ENCODE results near the gene MCEE.

The MCEE gene

GRCh38 chr2:71129114-71129901 is 721 bp downstream of the MCEE start:
- Histone ChIP-seq H3K9ac (ENCODE audit: low read length) (peak overlapping the region; percentile 96), H3K56ac (ENCODE audit: low read length) (peak overlapping the region; percentile 96), H3K27ac (ENCODE audit: low read depth, low read length) (peak overlapping the region; percentile 42), H3K4me2 (ENCODE audit: low read length) (peak overlapping the region; percentile 74), H3K18ac (ENCODE audit: low read length) (no peak overlapping the region), H3K79me1 (ENCODE audit: low read length) (peaks cover 4% of the 10 kb centered on the region), H4K5ac (ENCODE audit: low read length) (peak overlapping the region; percentile 1), H3K27me3 (ENCODE audit: insufficient read depth, low read length, poor library complexity) (no peaks in the 10 kb centered on the region), H3K4ac (ENCODE audit: low read depth, low read length) (no peak overlapping the region), H3K36me3 (ENCODE audit: control insufficient read depth, insufficient read depth, low read length) (no peaks in the 10 kb centered on the region), H3K4me3 (ENCODE audit: low read length) (peak overlapping the region; percentile 79), H4K8ac (ENCODE audit: low read depth, low read length) (no peak overlapping the region), H2BK5ac (ENCODE audit: low read length) (peak overlapping the region; percentile 69), H3K23ac (ENCODE audit: low read length) (no peak overlapping the region), H2BK120ac (ENCODE audit: low read depth, low read length) (no peak overlapping the region), H3K79me2 (ENCODE audit: control insufficient read depth, insufficient read depth, low read length) (peaks cover 24% of the 10 kb centered on the region), H2BK15ac (replicated peaks; ENCODE audit: low read depth) (no peak overlapping the region), H3K4me1 (ENCODE audit: control insufficient read depth, low read depth, low read length) (peaks cover 2% of the 10 kb centered on the region), H2AK5ac (ENCODE audit: low read length) (no peak overlapping the region)
- no CpG with 5 or more reads among the region's 18 CpGs for WGBS (ENCODE audit: extremely low coverage, insufficient coverage, low lambda C conversion rate)
- DNase-seq = peak; percentile 22

GRCh38 chr2:71126957-71127356 is 3.1 kb downstream of the MCEE start:
- Histone ChIP-seq H3K4ac (ENCODE audit: low read depth, low read length) (no peak overlapping the region), H3K56ac (ENCODE audit: low read length) (no peak overlapping the region), H3K9ac (ENCODE audit: low read length) (no peak overlapping the region), H3K79me2 (ENCODE audit: control insufficient read depth, insufficient read depth, low read length) (peaks cover 16% of the 10 kb centered on the region), H3K79me1 (ENCODE audit: low read length) (peaks cover 1% of the 10 kb centered on the region), H3K4me3 (ENCODE audit: low read length) (no peak overlapping the region), H2BK120ac (ENCODE audit: low read depth, low read length) (no peak overlapping the region), H4K5ac (ENCODE audit: low read length) (no peak overlapping the region), H3K36me3 (ENCODE audit: control insufficient read depth, insufficient read depth, low read length) (no peaks in the 10 kb centered on the region), H3K4me2 (ENCODE audit: low read length) (no peak overlapping the region), H2AK5ac (ENCODE audit: low read length) (no peak overlapping the region), H3K27me3 (ENCODE audit: insufficient read depth, low read length, poor library complexity) (no peaks in the 10 kb centered on the region), H3K4me1 (ENCODE audit: control insufficient read depth, low read depth, low read length) (no peaks in the 10 kb centered on the region), H3K27ac (ENCODE audit: low read depth, low read length) (no peak overlapping the region), H2BK15ac (replicated peaks; ENCODE audit: low read depth) (no peak overlapping the region), H3K18ac (ENCODE audit: low read length) (no peak overlapping the region), H3K23ac (ENCODE audit: low read length) (no peak overlapping the region), H4K8ac (ENCODE audit: low read depth, low read length) (no peak overlapping the region), H2BK5ac (ENCODE audit: low read length) (no peak overlapping the region)
- DNase-seq = no peak
- WGBS (ENCODE audit: extremely low coverage, insufficient coverage, low lambda C conversion rate) = 100% methylated on average over 1 of the region's 3 CpGs

- Histone ChIP-seq H3K56ac (ENCODE audit: low read length) (no peak overlapping the region), H2BK120ac (ENCODE audit: low read depth, low read length) (no peak overlapping the region), H3K36me3 (ENCODE audit: control insufficient read depth, insufficient read depth, low read length) (no peaks in the 10 kb centered on the region), H4K5ac (ENCODE audit: low read length) (no peak overlapping the region), H3K27ac (ENCODE audit: low read depth, low read length) (no peak overlapping the region), H3K27me3 (ENCODE audit: insufficient read depth, low read length, poor library complexity) (no peaks in the 10 kb centered on the region), H3K4me3 (ENCODE audit: low read length) (no peak overlapping the region), H3K18ac (ENCODE audit: low read length) (no peak overlapping the region), H3K4ac (ENCODE audit: low read depth, low read length) (no peak overlapping the region), H3K4me2 (ENCODE audit: low read length) (no peak overlapping the region), H3K4me1 (ENCODE audit: control insufficient read depth, low read depth, low read length) (no peaks in the 10 kb centered on the region), H2AK5ac (ENCODE audit: low read length) (no peak overlapping the region), H2BK15ac (replicated peaks; ENCODE audit: low read depth) (no peak overlapping the region), H3K79me2 (ENCODE audit: control insufficient read depth, insufficient read depth, low read length) (peaks cover 4% of the 10 kb centered on the region), H3K79me1 (ENCODE audit: low read length) (no peaks in the 10 kb centered on the region), H2BK5ac (ENCODE audit: low read length) (no peak overlapping the region), H4K8ac (ENCODE audit: low read depth, low read length) (no peak overlapping the region), H3K23ac (ENCODE audit: low read length) (no peak overlapping the region), H3K9ac (ENCODE audit: low read length) (no peak overlapping the region)
- DNase-seq = no peak
- WGBS (ENCODE audit: extremely low coverage, insufficient coverage, low lambda C conversion rate) = no CpG with 5 or more reads among the region's 7 CpGs
These were observed 4.3 kb downstream of the MCEE start for GRCh38 chr2:71125506-71126294.

- Histone ChIP-seq H3K4me2 (ENCODE audit: low read length) (no peak overlapping the region), H4K8ac (ENCODE audit: low read depth, low read length) (no peak overlapping the region), H3K4me3 (ENCODE audit: low read length) (no peak overlapping the region), H2BK120ac (ENCODE audit: low read depth, low read length) (no peak overlapping the region), H3K79me2 (ENCODE audit: control insufficient read depth, insufficient read depth, low read length) (no peaks in the 10 kb centered on the region), H3K23ac (ENCODE audit: low read length) (no peak overlapping the region), H3K18ac (ENCODE audit: low read length) (no peak overlapping the region), H3K27ac (ENCODE audit: low read depth, low read length) (no peak overlapping the region), H3K79me1 (ENCODE audit: low read length) (peaks cover 2% of the 10 kb centered on the region), H3K4me1 (ENCODE audit: control insufficient read depth, low read depth, low read length) (no peaks in the 10 kb centered on the region), H3K27me3 (ENCODE audit: insufficient read depth, low read length, poor library complexity) (no peaks in the 10 kb centered on the region), H2AK5ac (ENCODE audit: low read length) (no peak overlapping the region), H2BK15ac (replicated peaks; ENCODE audit: low read depth) (no peak overlapping the region), H3K4ac (ENCODE audit: low read depth, low read length) (no peak overlapping the region), H4K5ac (ENCODE audit: low read length) (no peak overlapping the region), H3K56ac (ENCODE audit: low read length) (no peak overlapping the region), H2BK5ac (ENCODE audit: low read length) (no peak overlapping the region), H3K9ac (ENCODE audit: low read length) (no peak overlapping the region), H3K36me3 (ENCODE audit: control insufficient read depth, insufficient read depth, low read length) (no peaks in the 10 kb centered on the region)
- no CpG with 5 or more reads among the region's 7 CpGs for WGBS (ENCODE audit: extremely low coverage, insufficient coverage, low lambda C conversion rate)
- DNase-seq = no peak
These were observed 7.4 kb downstream of the MCEE start for GRCh38 chr2:71122387-71123298.

GRCh38 chr2:71121479-71121878 is 8.6 kb downstream of the MCEE start:
- no peak overlapping the region for H2BK120ac ChIP-seq (ENCODE audit: low read depth, low read length)
- no peak overlapping the region for H3K9ac ChIP-seq (ENCODE audit: low read length)
- no peak overlapping the region for H3K4ac ChIP-seq (ENCODE audit: low read depth, low read length)
- no peak for DNase-seq
- no peak overlapping the region for H3K4me2 ChIP-seq (ENCODE audit: low read length)
- H3K18ac ChIP-seq (ENCODE audit: low read length) = no peak overlapping the region
- no peak overlapping the region for H4K5ac ChIP-seq (ENCODE audit: low read length)
- H3K27me3 ChIP-seq (ENCODE audit: insufficient read depth, low read length, poor library complexity) = no peaks in the 10 kb centered on the region
- peaks cover 2% of the 10 kb centered on the region for H3K79me1 ChIP-seq (ENCODE audit: low read length)
- WGBS (ENCODE audit: extremely low coverage, insufficient coverage, low lambda C conversion rate) = no CpG with 5 or more reads among the region's 1 CpG
- no peak overlapping the region for H2BK5ac ChIP-seq (ENCODE audit: low read length)
- no peak overlapping the region for H3K4me3 ChIP-seq (ENCODE audit: low read length)
- no peak overlapping the region for H4K8ac ChIP-seq (ENCODE audit: low read depth, low read length)
- no peak overlapping the region for H3K56ac ChIP-seq (ENCODE audit: low read length)
- no peak overlapping the region for H3K23ac ChIP-seq (ENCODE audit: low read length)
- no peak overlapping the region for H2AK5ac ChIP-seq (ENCODE audit: low read length)
- H3K36me3 ChIP-seq (ENCODE audit: control insufficient read depth, insufficient read depth, low read length) = no peaks in the 10 kb centered on the region
- no peak overlapping the region for H3K27ac ChIP-seq (ENCODE audit: low read depth, low read length)
- H2BK15ac ChIP-seq (replicated peaks; ENCODE audit: low read depth) = no peak overlapping the region
- no peaks in the 10 kb centered on the region for H3K79me2 ChIP-seq (ENCODE audit: control insufficient read depth, insufficient read depth, low read length)
- H3K4me1 ChIP-seq (ENCODE audit: control insufficient read depth, low read depth, low read length) = no peaks in the 10 kb centered on the region
